SKM-1 treated with dmso at 0.1 percent for 144 hours (cell line): ENCODE data around the gene AFF3.
A peak's percentile ranks its signal among the peaks of the same experiment; 100 is the strongest.

Source experiments
- DNase-seq: peaks from one replicate; lab custom pipeline; 2025; ENCODE audit not compliant: unreplicated experiment; lab: John Stamatoyannopoulos, UW

The AFF3 gene

GRCh38 chr2:99808361-99809200 lies 333.8 kb downstream of the AFF3 start:
- DNase-seq: no peak

- DNase-seq: no peak
Measured at GRCh38 chr2:99806758-99807157, 335.6 kb downstream of the AFF3 start.

GRCh38 chr2:99805930-99806476 lies 336.4 kb downstream of the AFF3 start:
- DNase-seq: no peak

- no peak for DNase-seq
Measured at GRCh38 chr2:99803846-99804245, 338.5 kb downstream of the AFF3 start.

GRCh38 chr2:99802734-99803133 lies 339.7 kb downstream of the AFF3 start:
- peak; percentile 48 for DNase-seq

GRCh38 chr2:99801327-99801901 lies 341.0 kb downstream of the AFF3 start:
- DNase-seq: no peak

GRCh38 chr2:99797475-99797874 lies 344.9 kb downstream of the AFF3 start:
- DNase-seq: no peak

- DNase-seq: no peak
Measured at GRCh38 chr2:99794414-99794813, 348.0 kb downstream of the AFF3 start.

- no peak for DNase-seq
Measured at GRCh38 chr2:99793022-99793421, 349.4 kb downstream of the AFF3 start.

GRCh38 chr2:99789849-99790248 lies 352.5 kb downstream of the AFF3 start:
- DNase-seq: no peak

GRCh38 chr2:99787769-99788382 lies 354.5 kb downstream of the AFF3 start:
- no peak for DNase-seq

- DNase-seq: no peak
Measured at GRCh38 chr2:99786636-99787390, 355.6 kb downstream of the AFF3 start.

GRCh38 chr2:99784946-99785345 lies 357.4 kb downstream of the AFF3 start:
- DNase-seq: no peak

GRCh38 chr2:99784282-99784681 lies 358.1 kb downstream of the AFF3 start:
- no peak for DNase-seq

GRCh38 chr2:99780276-99780675 lies 362.1 kb downstream of the AFF3 start:
- DNase-seq: peak; percentile 38

- no peak for DNase-seq
Measured at GRCh38 chr2:99779276-99779675, 363.1 kb downstream of the AFF3 start.

- DNase-seq: no peak
Measured at GRCh38 chr2:99777656-99778290, 364.6 kb downstream of the AFF3 start.

GRCh38 chr2:99776906-99777646 lies 365.3 kb downstream of the AFF3 start:
- no peak for DNase-seq

GRCh38 chr2:99776206-99776905 lies 366.0 kb downstream of the AFF3 start:
- no peak for DNase-seq
